NCI-H2227 treated with DMSO at 0.1 percent for 48 hours (cell line): ENCODE measurements around the gene CCDC34.
"Not testable (repeated sequence)": the region's sequence is repeated elsewhere in the genome, so short reads cannot be mapped to it uniquely, and the experiment has no call there.

Experiments used
- DNase-seq: peaks from one replicate; lab custom pipeline; 2025; lab: John Stamatoyannopoulos, UW

The CCDC34 gene

DNA sequence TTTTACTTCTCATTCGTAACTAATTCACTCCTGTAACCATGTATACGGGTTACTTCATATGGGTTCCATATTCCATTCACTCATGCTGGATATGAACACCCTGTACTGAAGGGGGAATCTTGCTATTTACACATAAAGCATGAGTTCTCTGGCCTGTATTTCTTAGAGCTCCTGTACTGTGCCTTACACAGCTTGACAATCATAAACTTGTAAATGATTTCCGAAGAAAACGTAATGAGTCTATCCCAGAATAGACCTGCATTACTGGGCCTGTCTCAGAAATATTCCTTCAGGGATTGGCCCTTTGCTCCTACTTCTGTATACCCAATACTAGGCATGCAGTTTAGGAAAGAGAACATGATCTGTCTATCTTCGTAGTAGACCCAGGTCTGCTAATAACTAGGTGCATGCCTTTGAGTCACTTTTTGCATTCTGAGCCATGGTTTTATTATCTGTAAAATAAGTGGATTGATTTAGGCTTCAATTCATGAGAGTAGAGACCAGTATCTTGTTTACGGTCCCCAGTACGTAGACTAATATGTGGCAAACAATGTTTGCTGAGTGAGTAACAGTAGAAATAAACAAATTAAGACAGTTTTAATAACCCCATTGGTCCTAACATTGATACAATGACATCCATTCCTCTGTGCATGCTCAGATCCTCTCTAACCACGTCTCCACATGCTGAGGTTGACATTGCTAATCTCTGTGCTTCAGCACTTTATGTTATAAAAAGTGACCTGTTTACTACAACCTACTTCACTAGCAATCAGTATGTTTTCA, 1.2 kb downstream of the CCDC34 start:
- DNase-seq, result no peak

DNA sequence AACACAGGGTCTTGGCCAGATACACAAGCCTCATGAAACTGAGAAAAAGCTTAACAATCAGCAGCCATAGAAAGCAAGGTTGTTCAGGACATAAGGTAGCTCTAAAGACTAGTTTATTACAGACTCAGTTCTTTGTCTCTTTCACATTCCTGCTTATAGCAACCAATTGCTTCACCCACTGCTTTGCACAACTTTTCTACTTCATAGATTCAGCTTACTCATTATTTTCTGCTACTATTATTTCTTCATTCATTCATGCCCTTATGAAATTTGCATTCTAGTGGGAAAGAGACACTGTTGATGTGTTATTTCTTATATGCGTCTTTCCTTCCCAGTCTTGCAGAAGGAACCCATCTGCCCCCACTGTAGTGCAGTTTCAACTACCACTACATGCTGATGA, 4.7 kb downstream of the CCDC34 start:
- no peak for DNase-seq

GRCh38 chr11:27357250-27357649, 5.8 kb downstream of the CCDC34 start:
- no peak for DNase-seq

GRCh38 chr11:27356624-27357222, 6.3 kb downstream of the CCDC34 start:
- no peak for DNase-seq

GRCh38 chr11:27355575-27356104, 7.4 kb downstream of the CCDC34 start:
- DNase-seq, result no peak

- no peak for DNase-seq
Measured at GRCh38 chr11:27354359-27354965, 8.6 kb downstream of the CCDC34 start.

- DNase-seq, result no peak
Measured at GRCh38 chr11:27353593-27354358, 9.2 kb downstream of the CCDC34 start.

GRCh38 chr11:27352781-27353180, 10.2 kb downstream of the CCDC34 start:
- DNase-seq, result no peak

DNA sequence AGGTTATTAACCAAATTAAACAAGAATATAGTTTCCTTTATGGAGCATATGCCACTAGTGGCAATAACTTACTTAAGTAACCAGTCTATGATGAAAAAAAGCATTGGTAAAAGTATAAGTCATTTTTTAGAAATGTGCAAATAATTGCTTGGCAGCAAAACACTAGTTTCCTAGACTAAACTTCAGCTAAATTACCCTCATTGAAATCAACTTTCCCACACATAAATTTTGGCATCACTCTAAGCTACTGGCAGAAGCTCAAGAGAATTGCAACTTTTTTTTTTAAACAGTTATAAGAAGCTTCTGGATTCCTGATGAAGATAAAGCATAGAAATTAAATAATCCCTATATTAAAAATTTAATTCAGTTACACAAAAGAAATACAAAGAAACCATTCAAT, 12.5 kb downstream of the CCDC34 start:
- no peak for DNase-seq

GRCh38 chr11:27349919-27350318, 13.1 kb downstream of the CCDC34 start:
- no peak for DNase-seq

DNA sequence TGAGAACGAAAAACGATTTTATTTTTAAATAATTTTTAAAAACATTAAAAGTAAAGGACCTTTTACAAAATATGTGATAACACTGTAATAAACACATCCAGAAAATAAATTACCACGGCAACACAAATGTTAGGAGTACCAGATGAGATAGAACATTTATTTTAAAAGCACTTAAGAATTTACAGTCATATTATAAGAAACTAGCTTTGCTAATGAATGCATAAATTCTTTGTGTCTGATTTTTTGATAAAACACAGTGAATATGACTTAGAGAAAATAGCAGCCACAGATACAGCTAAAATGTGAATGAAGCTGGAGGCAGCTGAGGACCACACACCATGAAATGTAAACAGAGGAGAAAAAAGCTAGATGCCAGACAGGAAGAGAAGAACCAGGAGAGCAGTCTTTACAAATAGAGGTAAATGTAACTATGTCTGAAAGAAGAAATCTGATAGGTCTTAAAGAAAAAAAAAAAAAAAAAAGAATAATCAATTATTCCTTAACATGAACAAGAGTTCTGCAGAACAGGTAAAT, 14.6 kb downstream of the CCDC34 start:
- no peak for DNase-seq

- DNase-seq, result no peak
Measured at GRCh38 chr11:27347359-27348339, 15.4 kb downstream of the CCDC34 start.

GRCh38 chr11:27339941-27340340, 23.1 kb downstream of the CCDC34 start:
- DNase-seq, result no peak

- not testable (repeated sequence) for DNase-seq
Measured at GRCh38 chr11:27334764-27335163, 28.3 kb downstream of the CCDC34 start.

- no peak for DNase-seq
Measured at GRCh38 chr11:27331981-27332380, 31.0 kb downstream of the CCDC34 start.

- DNase-seq, result no peak
Measured at GRCh38 chr11:27330633-27331270, 32.3 kb downstream of the CCDC34 start.

DNA sequence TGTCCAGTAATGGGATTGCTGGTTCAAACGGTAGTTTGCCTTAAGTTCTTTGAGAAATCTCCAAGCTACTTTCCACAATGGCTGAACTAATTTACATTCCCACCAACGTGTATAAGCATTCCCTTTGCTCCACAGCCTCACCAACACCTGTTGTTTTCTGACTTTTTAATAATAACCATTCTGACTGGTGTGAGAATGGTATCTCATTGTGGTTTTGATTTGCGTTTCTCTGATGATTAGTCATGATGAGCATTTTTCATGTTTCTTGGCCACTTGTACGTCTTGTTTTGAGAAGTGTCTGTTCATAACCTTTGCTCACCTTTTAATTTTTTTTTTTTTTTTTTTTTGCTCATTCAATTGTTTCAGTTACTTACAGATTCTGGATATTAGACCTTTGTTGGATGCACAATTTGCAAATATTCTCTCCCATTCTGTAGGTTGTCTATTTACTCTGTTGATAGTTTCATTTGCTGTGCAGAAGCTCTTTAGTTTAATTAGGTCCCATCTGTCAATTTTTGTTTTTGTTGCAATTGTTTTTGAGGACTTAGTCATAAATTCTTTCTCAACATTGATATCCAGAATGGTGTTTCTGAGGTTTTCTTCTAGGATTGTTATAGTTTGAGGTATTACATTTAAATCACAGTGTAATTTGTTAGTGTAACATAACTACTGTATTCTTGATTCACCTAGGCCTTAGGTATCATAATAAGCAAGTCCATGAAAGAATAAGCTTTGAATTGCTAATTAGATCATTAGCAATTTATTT, 33.0 kb downstream of the CCDC34 start:
- DNase-seq, result no peak

DNA sequence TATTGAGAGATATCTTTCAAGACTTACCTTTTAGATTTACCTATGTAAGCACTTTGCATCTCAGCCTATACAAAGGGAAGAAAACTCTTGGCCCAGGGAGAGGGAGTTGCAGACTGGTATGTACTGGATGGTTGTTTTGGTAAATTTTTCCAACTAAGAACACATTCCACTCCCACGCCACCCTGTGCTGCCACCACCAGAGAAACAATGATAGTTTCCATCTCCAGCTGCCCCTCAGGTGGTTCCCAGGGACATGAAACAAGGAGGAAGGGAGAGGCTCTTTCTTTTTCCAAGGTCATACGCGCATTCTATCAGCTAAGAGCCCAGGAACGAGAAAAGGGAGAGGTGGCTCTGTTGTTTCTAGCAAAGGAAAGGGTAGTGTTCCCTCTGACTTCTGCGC, 34.4 kb downstream of the CCDC34 start:
- no peak for DNase-seq

DNA sequence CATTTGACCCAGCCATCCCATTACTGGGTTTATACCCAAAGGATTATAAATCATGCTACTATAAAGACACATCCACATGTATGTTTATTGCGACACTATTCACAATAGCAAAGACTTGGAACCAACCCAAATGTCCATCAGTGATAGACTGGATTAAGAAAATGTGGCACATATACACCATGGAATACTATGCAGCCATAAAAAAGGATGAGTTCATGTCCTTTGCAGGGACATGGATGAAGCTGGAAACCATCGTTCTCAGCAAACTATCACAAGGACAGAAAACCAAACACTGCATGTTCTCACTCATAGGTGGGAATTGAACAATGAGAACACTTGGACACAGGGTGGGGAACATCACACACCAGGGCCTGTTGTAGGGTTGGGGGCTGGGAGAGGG, 36.0 kb downstream of the CCDC34 start:
- not testable (repeated sequence) for DNase-seq

GRCh38 chr11:27322196-27322595, 40.8 kb downstream of the CCDC34 start:
- DNase-seq, result not testable (repeated sequence)
